ENCODE results near the gene TST.

Gene TST

DNA sequence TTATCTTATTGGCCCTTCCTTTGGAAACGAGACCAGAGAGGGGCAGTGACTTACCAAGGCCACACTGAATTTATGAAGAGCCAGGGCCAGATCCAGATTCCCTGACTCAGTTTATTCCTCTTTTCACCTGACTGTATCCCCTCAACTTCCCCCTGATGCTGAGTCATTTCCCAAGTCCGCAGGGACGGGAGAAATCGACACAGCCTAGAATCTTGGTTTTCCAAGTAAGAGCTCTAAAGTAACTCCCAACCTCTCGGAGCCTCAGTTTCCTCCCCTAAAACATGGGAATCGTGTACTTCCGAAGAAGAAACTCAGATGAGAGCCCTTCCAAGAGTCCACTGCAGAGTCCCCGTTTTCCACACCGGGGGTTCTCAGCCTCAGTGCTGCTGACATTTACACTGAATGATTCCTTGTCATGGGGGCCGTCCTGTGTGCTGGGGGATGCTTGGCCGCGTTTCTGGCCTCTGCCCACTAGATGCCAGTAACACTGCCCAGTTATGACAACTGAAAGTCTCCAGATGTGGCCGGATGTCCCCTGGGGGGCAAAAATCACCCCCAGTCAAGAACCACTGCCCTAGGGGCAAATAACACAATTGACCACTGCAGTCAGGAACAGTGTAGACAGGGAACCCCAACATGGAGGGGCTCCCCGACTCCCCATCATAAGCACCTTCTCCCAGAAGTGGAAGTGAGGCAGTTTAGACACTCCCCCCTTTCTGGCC lies 11.5 kb upstream of the TST start:
- no peak for DNase-seq

- no peak for DNase-seq
Measured at GRCh38 chr22:37028692-37029674, 9.7 kb upstream of the TST start.

DNA sequence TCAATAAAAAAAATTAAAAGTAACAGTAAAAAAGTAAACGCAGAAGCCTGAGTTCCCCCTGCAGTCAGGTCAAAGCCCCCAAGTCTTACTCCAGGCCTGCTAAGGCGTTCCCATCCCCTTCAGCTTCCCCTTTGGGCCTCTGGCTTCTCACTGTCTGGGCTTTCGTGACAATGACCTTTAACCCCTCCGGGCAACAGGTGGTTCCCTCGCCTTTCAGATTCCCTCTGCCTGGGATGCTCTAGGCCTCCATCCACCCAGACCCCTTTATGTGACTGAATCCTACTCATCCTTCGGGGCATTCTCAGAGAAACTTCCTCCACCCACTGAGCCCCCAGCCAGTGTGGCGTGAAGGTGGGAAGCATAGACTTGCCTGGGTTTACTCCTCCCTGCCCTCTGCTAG lies 8.3 kb upstream of the TST start:
- no peak for DNase-seq

DNA sequence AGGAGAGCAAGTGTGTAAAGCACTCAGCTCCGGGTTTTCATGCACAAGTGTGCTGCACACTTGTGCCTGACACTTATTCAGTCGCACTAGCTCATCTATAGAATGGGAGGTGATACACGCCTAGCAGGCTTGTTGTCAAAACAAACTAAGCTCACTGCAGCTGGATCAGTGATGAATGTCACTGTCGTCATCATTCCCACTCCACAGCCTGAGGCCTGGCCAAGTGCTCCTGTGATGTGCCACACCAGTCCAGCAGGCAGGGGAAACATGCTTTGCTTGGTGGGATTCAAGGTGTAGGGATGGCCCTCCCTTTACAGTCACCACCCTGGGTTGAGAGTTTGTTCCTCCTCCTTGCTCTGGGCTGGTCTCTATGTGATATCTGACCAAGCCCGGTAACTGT lies 7.1 kb upstream of the TST start:
- no peak for DNase-seq

- no peak for DNase-seq
Measured at GRCh38 chr22:37025500-37026070, 6.3 kb upstream of the TST start.

DNA sequence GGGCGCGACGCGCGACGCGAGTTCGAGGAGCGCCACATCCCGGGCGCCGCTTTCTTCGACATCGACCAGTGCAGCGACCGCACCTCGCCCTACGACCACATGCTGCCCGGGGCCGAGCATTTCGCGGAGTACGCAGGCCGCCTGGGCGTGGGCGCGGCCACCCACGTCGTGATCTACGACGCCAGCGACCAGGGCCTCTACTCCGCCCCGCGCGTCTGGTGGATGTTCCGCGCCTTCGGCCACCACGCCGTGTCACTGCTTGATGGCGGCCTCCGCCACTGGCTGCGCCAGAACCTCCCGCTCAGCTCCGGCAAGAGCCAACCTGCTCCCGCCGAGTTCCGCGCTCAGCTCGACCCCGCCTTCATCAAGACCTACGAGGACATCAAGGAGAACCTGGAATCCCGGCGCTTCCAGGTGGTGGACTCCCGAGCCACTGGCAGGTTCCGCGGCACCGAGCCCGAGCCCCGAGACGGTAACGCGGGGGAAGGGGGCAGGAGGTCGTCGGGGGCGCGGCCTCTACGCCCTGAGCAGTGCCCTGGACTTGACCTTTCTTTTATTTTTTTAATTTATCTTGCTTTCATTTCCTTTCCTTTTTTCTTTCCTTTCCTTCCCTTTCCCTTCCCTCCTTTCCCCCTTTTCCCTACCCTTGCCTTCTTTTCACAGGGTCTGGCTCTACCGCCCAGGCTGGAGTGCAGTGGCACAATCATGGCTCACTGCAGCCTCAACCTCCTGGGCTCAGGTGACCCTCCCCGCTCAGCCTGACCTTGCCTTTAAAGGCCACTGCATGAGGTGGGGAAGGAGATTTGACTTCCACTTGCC lies 5.3 kb upstream of the TST start:
- no peak for DNase-seq

- DNase-seq, result no peak
Measured at GRCh38 chr22:37023743-37024338, 4.6 kb upstream of the TST start.

GRCh38 chr22:37022483-37023337 lies 3.5 kb upstream of the TST start:
- DNase-seq, result no peak

- DNase-seq, result peak; percentile 35
Measured at GRCh38 chr22:37021710-37022482, 2.6 kb upstream of the TST start.

GRCh38 chr22:37021041-37021440 lies 1.8 kb upstream of the TST start:
- no peak for DNase-seq

- no peak for DNase-seq
Measured at GRCh38 chr22:37020192-37020479, 889 bp upstream of the TST start.

GRCh38 chr22:37018815-37019308 lies 385 bp downstream of the TST start:
- DNase-seq, result no peak

DNA sequence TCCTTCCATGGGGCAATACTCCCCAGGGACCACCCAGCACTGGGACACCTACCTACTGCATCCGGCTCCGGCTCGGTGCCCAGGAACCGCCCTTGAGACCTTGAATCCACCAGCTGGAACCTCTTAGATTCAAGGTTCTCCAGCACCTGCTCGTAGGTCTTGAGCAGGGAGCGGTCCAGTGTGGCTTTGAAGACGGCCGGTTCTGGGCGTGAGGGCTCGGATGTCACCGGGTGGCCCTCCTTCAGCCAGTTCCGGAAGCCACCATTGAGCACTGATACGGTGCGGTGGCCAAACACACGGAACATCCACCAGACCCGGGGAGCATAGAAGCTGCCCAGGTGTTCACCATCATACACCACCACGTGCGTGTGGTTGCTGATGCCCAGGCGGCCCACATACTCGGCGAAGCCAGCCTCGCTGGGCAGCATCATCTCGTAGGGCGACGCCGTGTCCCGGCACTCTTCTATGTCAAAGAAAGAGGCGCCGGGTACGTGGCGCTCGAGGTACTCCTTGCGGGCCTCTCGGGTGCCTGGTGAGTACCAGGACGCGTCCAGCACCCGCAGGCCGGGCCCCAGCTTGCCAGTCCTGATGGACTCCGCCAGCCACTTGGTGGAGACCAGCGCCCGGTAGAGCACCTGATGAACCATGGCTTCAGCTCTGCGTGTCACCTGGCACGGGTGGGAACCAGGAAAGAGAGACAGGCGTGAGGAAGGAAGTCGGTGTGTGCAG lies 997 bp downstream of the TST start:
- no peak for DNase-seq

- no peak for DNase-seq
Measured at GRCh38 chr22:37017356-37017755, 1.9 kb downstream of the TST start.

- DNase-seq, result no peak
Measured at GRCh38 chr22:37016134-37016910, 2.9 kb downstream of the TST start.

DNA sequence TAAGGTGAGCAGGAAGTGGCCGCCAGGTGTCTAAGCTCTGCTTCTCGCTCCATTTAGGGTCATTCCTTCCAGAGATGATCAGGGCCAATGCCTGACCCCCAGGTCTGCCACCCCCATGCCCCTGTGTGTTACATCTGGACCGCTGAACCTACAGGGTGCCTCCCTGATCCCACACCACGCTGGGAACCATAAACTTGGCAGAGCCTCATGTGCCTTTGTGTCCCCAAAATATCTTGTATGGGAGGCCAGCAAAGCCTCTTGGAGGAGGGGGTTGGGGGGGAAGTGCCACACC lies 3.7 kb downstream of the TST start:
- no peak for DNase-seq

GRCh38 chr22:37014835-37015586 lies 4.2 kb downstream of the TST start:
- no peak for DNase-seq

GRCh38 chr22:37014415-37014806 lies 4.8 kb downstream of the TST start:
- DNase-seq, result no peak

GRCh38 chr22:37012956-37013355 lies 6.3 kb downstream of the TST start:
- no peak for DNase-seq
